Lower leg skin (tissue), 4 donors: ENCODE results near the gene SNAPIN. TPM values are rescaled to one million over a fixed set of nuclear protein-coding genes. Genes with fewer than 3 reads are reported as not detected.
"Not testable (repeated sequence)": the region's sequence is repeated elsewhere in the genome, so short reads cannot be mapped to it uniquely, and the experiment has no call there.

Source experiments
- DNase-seq, 2 donors: peaks; one replicate each; pipeline ENCODE4 v3.0.0-alpha.2; 2019; ENCODE audit warnings: low spot score in 2 of 2
- H3K4me3 ChIP-seq: fragments of 200-600 bp; sonication (generic); 2 replicates; pipeline ENCODE4 v1.5.1; 2017; ENCODE audit warnings: mild to moderate bottlenecking, low read depth; ENCODE audit not compliant: poor library complexity, severe bottlenecking
- CTCF ChIP-seq, 3 donors: fragments of 450-650 bp; IDR thresholded peaks; one replicate each; pipeline ENCODE4 v1.5.1; 2016; ENCODE audit warnings: antibody characterized with exemption in 3 of 3, mild to moderate bottlenecking in 3 of 3, moderate library complexity in 2 of 3
- POLR2A ChIP-seq, 2 donors: fragments of 450-650 bp; IDR thresholded peaks; one replicate each; pipeline ENCODE4 v1.6.1; 2016 to 2017; ENCODE audit warnings: antibody characterized with exemption in 2 of 2, mild to moderate bottlenecking in 1 of 2, moderate library complexity in 1 of 2
- WGBS, 2 donors: methylation state at CpG; one replicate each; pipeline ENCODE4 v1.1.5; 2018; 5-methylcytosine and 5-hydroxymethylcytosine counted together
- intact Hi-C: fragments of 100-400 bp; cut with DNase I; formaldehyde crosslinking; loops from one replicate; pipeline ENCODE4 v1.15.0; 2023; ENCODE audit warnings: low total_unique reads
- total RNA-seq, 4 donors: library from RNA; depleted of rRNA; stranded (reverse); fragments of >200 nt; gene quantifications; one replicate each; pipeline ENCODE4 v1.1.0, GENCODE V29; 2016

The SNAPIN gene
- total RNA-seq, 4 donors from 2014 or later, result 34.8 to 60.4 (median 46.9) TPM

DNA sequence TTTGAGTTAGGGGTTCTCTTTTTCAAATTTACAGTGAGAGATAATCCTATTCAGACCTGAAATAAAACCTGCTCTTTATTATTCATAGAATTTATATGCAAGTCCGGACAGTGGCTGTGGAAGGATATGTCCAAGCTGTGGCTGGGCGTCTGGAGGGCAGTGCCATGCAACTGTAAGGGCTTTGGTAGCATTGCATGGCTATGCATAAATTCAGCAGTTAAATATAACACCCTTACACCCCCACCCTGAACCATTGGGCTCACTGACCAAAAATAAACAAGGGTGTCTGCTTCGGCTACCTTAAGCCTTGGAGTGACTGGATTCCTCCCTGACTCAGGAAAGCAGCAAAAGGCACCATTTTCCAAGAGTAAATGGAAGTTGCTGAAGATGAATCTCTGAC lies 19.2 kb upstream of the SNAPIN start:
- WGBS, 2 donors, result 79 to 88% methylated on average over 3 of the region's 3 CpGs
- H3K4me3 ChIP-seq, result no peak overlapping the region
- no peak for TF ChIP-seq POLR2A (IDR thresholded peaks at IDR 0.05)
- TF ChIP-seq CTCF (IDR thresholded peaks at IDR 0.05), result no peak
- intact Hi-C loops, result no loop called here
- no peak for DNase-seq

DNA sequence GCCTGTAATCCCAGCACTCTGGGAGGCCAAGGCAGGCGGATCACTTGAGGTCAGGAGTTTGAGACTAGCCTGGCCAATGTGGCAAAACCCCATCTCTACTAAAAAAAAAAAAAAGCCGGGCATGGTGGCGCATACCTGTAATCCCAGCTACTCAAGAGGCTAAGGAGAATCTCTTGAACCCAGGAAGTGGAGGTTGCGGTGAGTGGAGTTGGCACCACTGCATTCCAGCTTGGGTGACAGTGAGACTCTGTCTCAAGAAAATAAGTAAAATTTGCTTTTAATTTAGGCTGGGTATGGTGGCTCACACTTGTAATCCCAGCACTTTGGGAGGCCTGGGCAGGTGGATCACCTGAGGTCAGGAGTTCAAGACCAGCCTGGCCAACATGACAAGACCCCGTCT lies 18.3 kb upstream of the SNAPIN start:
- WGBS, 2 donors, result 93 to 96% methylated on average over 5 of the region's 5 CpGs
- DNase-seq, intact Hi-C loops, H3K4me3 ChIP-seq: not testable (repeated sequence)

- no peak for TF ChIP-seq POLR2A (IDR thresholded peaks at IDR 0.05)
- no peak for TF ChIP-seq CTCF (IDR thresholded peaks at IDR 0.05)
- no peak overlapping the region for H3K4me3 ChIP-seq
- DNase-seq, result no peak
- WGBS, 2 donors, result 64 to 66% methylated on average over 6 of the region's 6 CpGs
- intact Hi-C loops, result no loop called here
These were observed 17.6 kb upstream of the SNAPIN start for GRCh38 chr1:153640861-153641260.

DNA sequence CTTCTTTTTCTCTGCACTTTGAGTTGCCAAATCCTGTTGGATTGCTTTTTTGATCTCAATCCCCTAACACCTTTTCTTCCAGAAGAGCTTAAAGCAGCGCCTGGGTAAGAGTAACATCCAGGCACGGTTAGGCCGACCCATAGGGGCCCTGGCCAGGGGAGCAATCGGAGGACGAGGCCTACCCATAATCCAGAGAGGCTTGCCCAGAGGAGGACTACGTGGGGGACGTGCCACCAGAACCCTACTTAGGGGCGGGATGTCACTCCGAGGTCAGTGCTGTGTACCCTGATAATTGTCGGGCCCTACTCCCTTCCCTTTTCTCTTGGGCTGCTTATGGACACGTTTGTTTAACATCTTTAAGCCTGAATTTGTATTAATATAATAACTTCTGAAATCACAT lies 16.3 kb upstream of the SNAPIN start:
- H3K4me3 ChIP-seq, result no peak overlapping the region
- no peak for DNase-seq
- 83 to 85% methylated on average over 11 of the region's 11 CpGs for WGBS, 2 donors
- intact Hi-C loops, result no loop called here
- TF ChIP-seq CTCF (IDR thresholded peaks at IDR 0.05) (no peak), POLR2A (IDR thresholded peaks at IDR 0.05) (no peak)

GRCh38 chr1:153643100-153643499 lies 15.4 kb upstream of the SNAPIN start:
- WGBS, 2 donors, result 91 to 92% methylated on average over 11 of the region's 11 CpGs
- DNase-seq, result no peak
- no peak overlapping the region for H3K4me3 ChIP-seq
- intact Hi-C loops, result no loop called here
- TF ChIP-seq CTCF (IDR thresholded peaks at IDR 0.05) (no peak), POLR2A (IDR thresholded peaks at IDR 0.05) (no peak)

GRCh38 chr1:153643816-153644215 lies 14.7 kb upstream of the SNAPIN start:
- TF ChIP-seq CTCF (IDR thresholded peaks at IDR 0.05), result no peak
- no peak for TF ChIP-seq POLR2A (IDR thresholded peaks at IDR 0.05)
- intact Hi-C loops, result no loop called here
- DNase-seq, result no peak
- H3K4me3 ChIP-seq, result no peak overlapping the region
